ENCODE measurements around the gene ARHGAP23.

DNA sequence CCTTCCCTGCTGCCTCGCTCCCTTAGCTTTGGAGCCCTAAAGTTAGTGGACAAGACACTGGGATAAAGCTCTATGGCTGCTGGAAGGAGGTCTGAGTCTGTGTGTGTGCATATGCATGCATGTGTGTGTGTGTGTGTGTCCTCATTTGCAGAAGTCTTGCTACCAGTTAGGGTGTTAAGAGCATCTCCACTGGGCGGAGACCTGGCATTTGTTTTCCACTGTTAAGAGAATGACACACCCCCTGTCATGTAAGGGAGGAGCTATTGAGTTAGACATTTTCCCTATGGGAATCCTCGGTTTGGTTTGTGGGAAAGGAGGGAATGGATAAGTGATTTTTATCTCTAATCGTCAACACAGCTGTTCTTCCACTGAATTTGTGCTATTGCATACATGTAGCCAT is 24.8 kb upstream of the ARHGAP23 start:
- TF ChIP-seq EP300 (IDR thresholded peaks at IDR 0.05): no peak
- TF ChIP-seq, protein P1, sequence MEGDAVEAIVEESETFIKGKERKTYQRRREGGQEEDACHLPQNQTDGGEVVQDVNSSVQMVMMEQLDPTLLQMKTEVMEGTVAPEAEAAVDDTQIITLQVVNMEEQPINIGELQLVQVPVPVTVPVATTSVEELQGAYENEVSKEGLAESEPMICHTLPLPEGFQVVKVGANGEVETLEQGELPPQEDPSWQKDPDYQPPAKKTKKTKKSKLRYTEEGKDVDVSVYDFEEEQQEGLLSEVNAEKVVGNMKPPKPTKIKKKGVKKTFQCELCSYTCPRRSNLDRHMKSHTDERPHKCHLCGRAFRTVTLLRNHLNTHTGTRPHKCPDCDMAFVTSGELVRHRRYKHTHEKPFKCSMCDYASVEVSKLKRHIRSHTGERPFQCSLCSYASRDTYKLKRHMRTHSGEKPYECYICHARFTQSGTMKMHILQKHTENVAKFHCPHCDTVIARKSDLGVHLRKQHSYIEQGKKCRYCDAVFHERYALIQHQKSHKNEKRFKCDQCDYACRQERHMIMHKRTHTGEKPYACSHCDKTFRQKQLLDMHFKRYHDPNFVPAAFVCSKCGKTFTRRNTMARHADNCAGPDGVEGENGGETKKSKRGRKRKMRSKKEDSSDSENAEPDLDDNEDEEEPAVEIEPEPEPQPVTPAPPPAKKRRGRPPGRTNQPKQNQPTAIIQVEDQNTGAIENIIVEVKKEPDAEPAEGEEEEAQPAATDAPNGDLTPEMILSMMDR (IDR thresholded peaks at IDR 0.05): no peak

Measured in stomach (tissue), 4 donors.